ENCODE measurements around the gene PCBD1. TPM values are rescaled to one million over a fixed set of nuclear protein-coding genes. Genes with fewer than 3 reads are reported as not detected.

Gene PCBD1
- total RNA-seq, 1 donor from 2014 or later, result 25.5 TPM

DNA sequence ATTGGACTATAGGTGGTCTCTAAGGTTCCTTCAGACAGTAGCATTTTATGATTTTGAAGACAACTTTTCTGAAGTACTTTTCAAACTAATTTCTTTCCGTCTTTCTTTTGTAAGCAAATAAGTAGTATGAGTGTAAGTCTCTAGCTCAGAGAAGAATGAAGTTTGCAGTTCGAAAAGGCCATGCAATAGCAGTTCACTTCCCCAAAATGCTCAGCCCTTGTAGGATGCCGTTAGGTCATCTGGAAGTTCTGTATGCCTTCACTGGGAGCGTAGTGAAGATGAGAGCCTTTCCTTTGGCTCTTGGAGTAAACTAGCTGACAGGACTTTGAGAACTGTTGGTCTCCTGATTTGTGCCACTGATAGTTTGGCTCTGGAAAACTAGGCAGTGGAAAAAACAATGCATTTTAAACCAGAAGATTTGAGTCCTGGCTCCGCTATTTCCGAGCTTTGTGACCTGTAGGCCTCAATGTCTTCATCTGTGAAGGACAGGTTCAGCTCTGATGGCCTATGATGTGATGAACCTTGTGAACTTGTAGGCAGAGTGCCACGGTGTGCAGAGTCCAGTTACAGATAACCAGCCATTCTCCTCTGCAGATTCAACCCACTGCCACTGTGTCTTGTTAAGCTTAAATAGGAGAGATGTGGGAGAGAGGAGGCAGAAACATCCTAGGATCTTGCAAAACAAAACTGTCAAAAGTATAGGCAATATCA lies 53.8 kb downstream of the PCBD1 start:
- DNase-seq (ENCODE audit: low spot score), result no peak

DNA sequence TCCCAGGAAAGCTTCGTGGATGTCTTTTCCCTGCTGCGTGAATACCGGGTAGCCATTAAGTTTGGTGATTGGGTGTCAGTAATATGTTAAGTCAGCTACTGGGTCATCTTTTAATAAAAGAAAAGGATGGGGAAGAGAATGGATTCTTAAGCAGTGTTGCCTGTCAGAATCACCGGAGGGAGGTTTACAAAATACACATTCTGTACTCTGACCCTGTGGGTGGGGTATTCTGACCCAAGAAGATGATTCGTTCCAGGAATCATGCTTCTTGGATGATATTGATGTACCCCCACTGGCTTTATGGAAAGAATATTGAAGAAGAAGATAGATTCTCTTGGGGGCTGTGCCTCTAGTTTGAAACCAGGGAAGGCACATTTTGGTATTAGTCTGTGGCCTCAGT lies 54.3 kb downstream of the PCBD1 start:
- DNase-seq (ENCODE audit: low spot score), result no peak

DNA sequence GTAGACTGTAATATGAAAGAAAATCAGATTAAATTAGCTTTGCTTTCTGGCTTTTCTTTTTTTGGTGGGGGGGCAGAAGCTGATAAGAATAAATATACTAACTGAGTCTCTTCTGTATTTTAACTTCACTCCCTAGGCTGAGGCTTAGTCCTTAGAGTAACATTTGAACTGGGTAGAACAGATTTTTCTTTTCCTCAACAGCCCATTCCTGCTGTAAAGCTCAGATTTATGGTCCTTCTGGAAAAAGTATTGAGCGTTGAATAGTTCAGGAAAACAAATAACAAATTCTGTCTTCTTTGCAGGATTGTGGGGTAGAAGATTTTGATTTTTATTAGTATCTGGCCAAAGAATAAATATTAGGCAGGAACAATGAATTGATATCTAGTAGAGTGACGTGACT lies 54.8 kb downstream of the PCBD1 start:
- no peak for DNase-seq (ENCODE audit: low spot score)

Other genes with a start within 250 kb of the PCBD1 start
- gene ADAMTS14, start 216.1 kb downstream of the PCBD1 start, total RNA-seq (ENCODE audit: insufficient read depth, low replicate concordance), result 2.9 TPM
- not detected for gene TBATA, start 103.2 kb downstream of the PCBD1 start, total RNA-seq (ENCODE audit: insufficient read depth, low replicate concordance)
- gene SGPL1, start 72.6 kb downstream of the PCBD1 start, total RNA-seq (ENCODE audit: insufficient read depth, low replicate concordance), result 23.8 TPM